Keratinocyte (primary cell): Measurements from ENCODE around the gene DAGLA.

Experiments used
- CTCF ChIP-seq, 3 experiments: IDR thresholded peaks in 1 of 3; conservative IDR thresholded peaks in 1 of 3; optimal IDR thresholded peaks in 1 of 3; 2 replicates in 2 of 3; 3 replicates in 1 of 3; pipeline versions ENCODE3 to v1.5.1; 2011; ENCODE audit warnings: low read length in 3 of 3, mild to moderate bottlenecking in 3 of 3, moderate library complexity in 2 of 3, control low read depth in 1 of 3, inconsistent platforms in 1 of 3; ENCODE audit not compliant: insufficient read depth in 2 of 3; ENCODE audit errors: extremely low read depth in 1 of 3
- EZH2 ChIP-seq: IDR thresholded peaks from one replicate; pipeline ENCODE4 v1.6.1; 2012; ENCODE audit warnings: inconsistent platforms, mild to moderate bottlenecking, low read length, moderate library complexity

- TF ChIP-seq CTCF (optimal IDR thresholded peaks at IDR 0.05 in 1 of 3, IDR thresholded peaks at IDR 0.05 in 1 of 3, conservative IDR thresholded peaks at IDR 0.05 in 1 of 3; ENCODE audit: extremely low read depth in 1 of 3, insufficient read depth in 2 of 3, low read length in 3 of 3) (no peak), EZH2 (no peak)
Observed at GRCh38 chr11:61785837-61786402, 105.7 kb downstream of the DAGLA start.
